ENCODE data around the gene IGF2BP2. TPM values are rescaled to one million over a fixed set of nuclear protein-coding genes. Genes with fewer than 3 reads are reported as not detected.

The IGF2BP2 gene
- total RNA-seq, 1 experiment from 2014 or later, result 133 TPM

DNA sequence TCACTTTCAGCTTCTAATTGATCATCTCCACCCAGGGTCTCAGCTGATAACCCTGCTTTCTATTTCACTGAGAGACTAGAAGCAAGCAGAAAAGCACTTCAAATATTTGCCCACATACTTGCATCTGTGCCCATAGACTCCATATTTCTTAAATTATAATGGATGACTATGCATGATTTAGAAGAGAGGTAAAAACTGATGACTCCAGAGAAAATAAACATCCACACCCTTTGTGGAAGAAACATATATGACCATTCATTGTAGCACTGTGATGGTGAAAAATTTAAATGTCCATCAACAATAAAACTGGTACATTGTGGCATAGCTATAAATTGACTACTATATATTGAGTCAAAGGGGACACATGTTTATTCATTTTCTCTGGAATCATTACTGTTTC, 7.1 kb upstream of the IGF2BP2 start:
- H3K36me3 Mint-ChIP-seq, result peaks cover 57% of the 10 kb centered on the region
- peaks cover 7% of the 10 kb centered on the region for H3K4me1 Mint-ChIP-seq
- no peak overlapping the region for H3K4me3 Mint-ChIP-seq
- POLR2A ChIA-PET, result no interaction called here
- DNase-seq (ENCODE audit: low spot score) (no peak), ATAC-seq (no peak)
- TF ChIP-seq RELA (CRISPR knock-in tag; IDR thresholded peaks at IDR 0.05; ENCODE audit: borderline replicate concordance), result no peak
- no peak for TF ChIP-seq ZNF232 (CRISPR knock-in tag; IDR thresholded peaks at IDR 0.05)
- TF ChIP-seq NR3C1 (CRISPR knock-in tag; conservative IDR thresholded peaks at IDR 0.05; ENCODE audit: low read depth), result no peak
- TF ChIP-seq HMGA2 (CRISPR knock-in tag; IDR thresholded peaks at IDR 0.05), result no peak
- TF ChIP-seq PRRX2 (CRISPR knock-in tag; IDR thresholded peaks at IDR 0.05), result no peak
- no peak for TF ChIP-seq SMAD4 (CRISPR knock-in tag; IDR thresholded peaks at IDR 0.05)
- TF ChIP-seq SP1 (CRISPR knock-in tag; conservative IDR thresholded peaks at IDR 0.05), result no peak
- no peak for TF ChIP-seq ATF6 (CRISPR knock-in tag; IDR thresholded peaks at IDR 0.05)
- TF ChIP-seq ZNF425 (CRISPR knock-in tag; conservative IDR thresholded peaks at IDR 0.05), result no peak
- TF ChIP-seq, protein P1, sequence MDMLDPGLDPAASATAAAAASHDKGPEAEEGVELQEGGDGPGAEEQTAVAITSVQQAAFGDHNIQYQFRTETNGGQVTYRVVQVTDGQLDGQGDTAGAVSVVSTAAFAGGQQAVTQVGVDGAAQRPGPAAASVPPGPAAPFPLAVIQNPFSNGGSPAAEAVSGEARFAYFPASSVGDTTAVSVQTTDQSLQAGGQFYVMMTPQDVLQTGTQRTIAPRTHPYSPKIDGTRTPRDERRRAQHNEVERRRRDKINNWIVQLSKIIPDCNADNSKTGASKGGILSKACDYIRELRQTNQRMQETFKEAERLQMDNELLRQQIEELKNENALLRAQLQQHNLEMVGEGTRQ (CRISPR knock-in tag; IDR thresholded peaks at IDR 0.05), result no peak
- TF ChIP-seq ZNF263 (CRISPR knock-in tag; IDR thresholded peaks at IDR 0.05; ENCODE audit: low read depth), result no peak
- peaks cover 28% of the 10 kb centered on the region for H3K27me3 Mint-ChIP-seq (ENCODE audit: low read depth)
- H3K27ac Mint-ChIP-seq, result no peak overlapping the region
- peaks cover 54% of the 10 kb centered on the region for H3K9me3 Mint-ChIP-seq
- CTCF ChIA-PET, result interaction anchor here (1.0 kb wide), 2 partner anchors 39 to 63 kb away, joined by 3 read pairs; no protein-coding TSS in a partner anchor

DNA sequence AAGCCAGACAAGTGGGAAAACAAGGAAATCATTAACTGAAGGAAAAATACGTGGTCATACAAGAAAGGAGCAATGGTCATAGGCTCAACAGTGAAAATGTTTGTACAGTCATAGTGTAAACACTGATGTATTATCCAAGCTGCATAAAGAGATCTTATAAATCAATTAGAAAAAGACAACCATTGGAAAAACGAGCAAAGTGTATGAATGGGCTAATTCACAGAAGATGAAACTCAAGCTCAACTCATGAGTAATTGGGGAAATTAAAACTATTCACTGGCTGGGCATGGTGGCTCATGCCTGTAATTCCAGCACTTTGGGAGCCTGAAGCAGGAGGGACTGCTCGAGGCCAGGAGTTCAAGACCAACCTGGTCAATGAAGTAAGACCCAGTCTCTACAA, 6.4 kb upstream of the IGF2BP2 start:
- CTCF ChIA-PET, result interaction anchor here (1.0 kb wide), 1 partner anchor 38 kb away, joined by 3 read pairs; no protein-coding TSS in a partner anchor
- DNase-seq (ENCODE audit: low spot score) (no peak), ATAC-seq (no peak)
- Mint-ChIP-seq H3K36me3 (peaks cover 62% of the 10 kb centered on the region), H3K27ac (no peak overlapping the region), H3K9me3 (peaks cover 58% of the 10 kb centered on the region), H3K4me3 (no peak overlapping the region), H3K27me3 (ENCODE audit: low read depth) (peaks cover 34% of the 10 kb centered on the region), H3K4me1 (peaks cover 15% of the 10 kb centered on the region)
- TF ChIP-seq NFYB (CRISPR knock-in tag; conservative IDR thresholded peaks at IDR 0.05; ENCODE audit: low read depth) (no peak), JAZF1 (CRISPR knock-in tag; IDR thresholded peaks at IDR 0.05) (no peak), KAT7 (CRISPR knock-in tag; IDR thresholded peaks at IDR 0.05; ENCODE audit: borderline replicate concordance) (no peak), ZNF232 (CRISPR knock-in tag; IDR thresholded peaks at IDR 0.05) (no peak), GTF2I (CRISPR knock-in tag; conservative IDR thresholded peaks at IDR 0.05) (no peak), TEAD4 (CRISPR knock-in tag; IDR thresholded peaks at IDR 0.05) (no peak), NR3C1 (CRISPR knock-in tag; conservative IDR thresholded peaks at IDR 0.05; ENCODE audit: low read depth) (no peak), ZNF138 (CRISPR knock-in tag; conservative IDR thresholded peaks at IDR 0.05) (no peak), FOXJ3 (CRISPR knock-in tag; IDR thresholded peaks at IDR 0.05; ENCODE audit: borderline replicate concordance) (no peak), ZNF512 (CRISPR knock-in tag; IDR thresholded peaks at IDR 0.05; ENCODE audit: borderline replicate concordance) (no peak)
- TF ChIP-seq, protein P2, sequence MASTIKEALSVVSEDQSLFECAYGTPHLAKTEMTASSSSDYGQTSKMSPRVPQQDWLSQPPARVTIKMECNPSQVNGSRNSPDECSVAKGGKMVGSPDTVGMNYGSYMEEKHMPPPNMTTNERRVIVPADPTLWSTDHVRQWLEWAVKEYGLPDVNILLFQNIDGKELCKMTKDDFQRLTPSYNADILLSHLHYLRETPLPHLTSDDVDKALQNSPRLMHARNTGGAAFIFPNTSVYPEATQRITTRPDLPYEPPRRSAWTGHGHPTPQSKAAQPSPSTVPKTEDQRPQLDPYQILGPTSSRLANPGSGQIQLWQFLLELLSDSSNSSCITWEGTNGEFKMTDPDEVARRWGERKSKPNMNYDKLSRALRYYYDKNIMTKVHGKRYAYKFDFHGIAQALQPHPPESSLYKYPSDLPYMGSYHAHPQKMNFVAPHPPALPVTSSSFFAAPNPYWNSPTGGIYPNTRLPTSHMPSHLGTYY (CRISPR knock-in tag; IDR thresholded peaks at IDR 0.05), result no peak
- POLR2A ChIA-PET, result no interaction called here

Data from WTC11 (cell line).